Measurements from ENCODE around the gene PDE7B. TPM values are rescaled to one million over a fixed set of nuclear protein-coding genes. Genes with fewer than 3 reads are reported as not detected.
A peak's percentile ranks its signal among the peaks of the same experiment; 100 is the strongest.

Gene PDE7B
- total RNA-seq, 1 experiment from 2014 or later: not detected

DNA sequence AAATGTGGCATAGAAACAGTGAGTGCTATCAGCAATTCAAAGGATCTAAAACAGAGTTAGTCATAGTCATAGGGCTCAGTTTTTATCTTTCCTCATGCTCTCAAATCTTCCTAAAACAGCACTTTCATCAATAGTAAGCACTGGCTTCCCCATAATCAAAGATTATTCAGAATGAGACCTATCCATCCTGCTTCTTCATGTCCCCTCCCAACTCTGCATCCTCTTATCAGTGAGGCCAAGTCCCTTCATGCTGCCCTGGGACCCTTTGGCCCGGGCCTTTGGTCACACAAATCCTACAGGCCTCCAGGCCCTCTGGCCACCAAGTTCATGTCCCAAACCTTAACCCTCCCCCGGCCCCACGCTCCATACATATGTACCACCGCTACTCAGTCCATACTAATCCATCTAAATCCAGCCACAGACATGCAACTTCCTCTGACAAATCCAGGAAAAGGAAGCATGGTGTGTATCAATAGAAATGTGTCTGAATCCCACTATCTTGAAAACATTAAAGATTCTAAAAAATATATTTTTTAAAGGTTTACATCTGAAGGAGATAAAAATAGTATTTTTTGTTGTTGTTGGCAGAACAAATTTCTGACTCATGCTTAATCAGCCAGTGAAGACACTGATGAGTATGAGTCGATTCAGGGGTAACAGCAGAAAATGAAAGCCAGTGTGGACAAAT is 143.5 kb downstream of the PDE7B start:
- H4K20me1 ChIP-seq (ENCODE audit: low read length): no peaks in the 10 kb centered on the region
- DNase-seq: peak; percentile 62
- H3K27me3 ChIP-seq (ENCODE audit: low read length): no peaks in the 10 kb centered on the region
- peak overlapping the region; percentile 67 for H3K27ac ChIP-seq (ENCODE audit: low read length)
- peak overlapping the region; percentile 20 for H3K9ac ChIP-seq (ENCODE audit: low read length)
- no peak overlapping the region; the same call in 1 of the 2 replicates for H3K4me3 ChIP-seq (ENCODE audit: low read length)
- no TSS peak for BruUV-seq (replicated peaks)
- intact Hi-C loops (cut with micrococcal nuclease): no loop called here
- no peaks in the 10 kb centered on the region for H3K79me2 ChIP-seq (ENCODE audit: low read length)
- H3K9me3 ChIP-seq (ENCODE audit: low read length): no peaks in the 10 kb centered on the region
- no peaks in the 10 kb centered on the region for H3K36me3 ChIP-seq (ENCODE audit: low read depth, low read length)
- no peaks in the 10 kb centered on the region for H3F3A ChIP-seq (ENCODE audit: low read length, unreplicated experiment)
- peak overlapping the region; percentile 65 for H3K4me2 ChIP-seq (ENCODE audit: low read length)
- H3K4me1 ChIP-seq (ENCODE audit: insufficient read depth, low read length): peaks cover 25% of the 10 kb centered on the region
- TF ChIP-seq EZH2phosphoT487 (IDR thresholded peaks at IDR 0.05; ENCODE audit: borderline replicate concordance, low read length) (no peak), EZH2 (IDR thresholded peaks at IDR 0.05; ENCODE audit: low read length, unreplicated experiment) (no peak)
- TF ChIP-seq, protein P1, sequence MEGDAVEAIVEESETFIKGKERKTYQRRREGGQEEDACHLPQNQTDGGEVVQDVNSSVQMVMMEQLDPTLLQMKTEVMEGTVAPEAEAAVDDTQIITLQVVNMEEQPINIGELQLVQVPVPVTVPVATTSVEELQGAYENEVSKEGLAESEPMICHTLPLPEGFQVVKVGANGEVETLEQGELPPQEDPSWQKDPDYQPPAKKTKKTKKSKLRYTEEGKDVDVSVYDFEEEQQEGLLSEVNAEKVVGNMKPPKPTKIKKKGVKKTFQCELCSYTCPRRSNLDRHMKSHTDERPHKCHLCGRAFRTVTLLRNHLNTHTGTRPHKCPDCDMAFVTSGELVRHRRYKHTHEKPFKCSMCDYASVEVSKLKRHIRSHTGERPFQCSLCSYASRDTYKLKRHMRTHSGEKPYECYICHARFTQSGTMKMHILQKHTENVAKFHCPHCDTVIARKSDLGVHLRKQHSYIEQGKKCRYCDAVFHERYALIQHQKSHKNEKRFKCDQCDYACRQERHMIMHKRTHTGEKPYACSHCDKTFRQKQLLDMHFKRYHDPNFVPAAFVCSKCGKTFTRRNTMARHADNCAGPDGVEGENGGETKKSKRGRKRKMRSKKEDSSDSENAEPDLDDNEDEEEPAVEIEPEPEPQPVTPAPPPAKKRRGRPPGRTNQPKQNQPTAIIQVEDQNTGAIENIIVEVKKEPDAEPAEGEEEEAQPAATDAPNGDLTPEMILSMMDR (conservative IDR thresholded peaks at IDR 0.05; ENCODE audit: low read depth, low read length): no peak
- H3K9me2 ChIP-seq (replicated peaks; ENCODE audit: low read length): no peaks in the 10 kb centered on the region
- ChIA-PET POLR2A (ENCODE audit: unreplicated experiment) (no interaction called here), CTCF (interaction anchor here (0.6 kb wide), 1 partner anchor 232 kb away, joined by 3 read pairs; no protein-coding TSS in a partner anchor)
- peak; percentile 80 for ATAC-seq
- no peak overlapping the region for H2AFZ ChIP-seq (ENCODE audit: low read length)

DNA sequence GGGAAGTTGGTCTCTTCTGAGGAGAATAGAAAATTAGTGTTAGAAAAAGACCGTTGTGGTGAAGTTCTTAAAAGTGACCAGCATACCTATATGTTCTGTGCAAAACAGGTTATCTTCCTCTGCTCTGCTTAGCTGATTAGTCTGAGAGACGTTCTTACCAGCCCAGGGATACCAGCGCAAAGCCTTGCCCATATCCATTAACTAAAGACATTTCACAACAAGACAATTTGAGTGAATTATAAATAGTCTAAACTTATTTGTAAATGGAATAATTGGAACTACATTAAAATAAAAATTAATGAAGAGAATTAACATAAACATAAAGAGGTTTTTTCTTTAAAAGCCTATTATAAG is 144.0 kb downstream of the PDE7B start:
- ChIA-PET POLR2A (ENCODE audit: unreplicated experiment) (no interaction called here), CTCF (no interaction called here)
- no peak overlapping the region for H3K9ac ChIP-seq (ENCODE audit: low read length)
- no peaks in the 10 kb centered on the region for H4K20me1 ChIP-seq (ENCODE audit: low read length)
- H3K9me2 ChIP-seq (replicated peaks; ENCODE audit: low read length): no peaks in the 10 kb centered on the region
- peak overlapping the region; percentile 62 for H3K27ac ChIP-seq (ENCODE audit: low read length)
- intact Hi-C loops (cut with micrococcal nuclease): no loop called here
- H2AFZ ChIP-seq (ENCODE audit: low read length): no peak overlapping the region
- H3F3A ChIP-seq (ENCODE audit: low read length, unreplicated experiment): no peaks in the 10 kb centered on the region
- no peaks in the 10 kb centered on the region for H3K36me3 ChIP-seq (ENCODE audit: low read depth, low read length)
- TF ChIP-seq, protein P1 (conservative IDR thresholded peaks at IDR 0.05; ENCODE audit: low read depth, low read length): no peak
- no peak for TF ChIP-seq EZH2 (IDR thresholded peaks at IDR 0.05; ENCODE audit: low read length, unreplicated experiment)
- no peak for TF ChIP-seq EZH2phosphoT487 (IDR thresholded peaks at IDR 0.05; ENCODE audit: borderline replicate concordance, low read length)
- ATAC-seq (no peak), DNase-seq (no peak)
- H3K79me2 ChIP-seq (ENCODE audit: low read length): no peaks in the 10 kb centered on the region
- peaks cover 25% of the 10 kb centered on the region for H3K4me1 ChIP-seq (ENCODE audit: insufficient read depth, low read length)
- BruUV-seq (replicated peaks): no TSS peak
- H3K9me3 ChIP-seq (ENCODE audit: low read length): no peaks in the 10 kb centered on the region
- H3K4me3 ChIP-seq (ENCODE audit: low read length): no peak overlapping the region; the same call in 1 of the 2 replicates
- peak overlapping the region; percentile 65 for H3K4me2 ChIP-seq (ENCODE audit: low read length)
- no peaks in the 10 kb centered on the region for H3K27me3 ChIP-seq (ENCODE audit: low read length)

DNA sequence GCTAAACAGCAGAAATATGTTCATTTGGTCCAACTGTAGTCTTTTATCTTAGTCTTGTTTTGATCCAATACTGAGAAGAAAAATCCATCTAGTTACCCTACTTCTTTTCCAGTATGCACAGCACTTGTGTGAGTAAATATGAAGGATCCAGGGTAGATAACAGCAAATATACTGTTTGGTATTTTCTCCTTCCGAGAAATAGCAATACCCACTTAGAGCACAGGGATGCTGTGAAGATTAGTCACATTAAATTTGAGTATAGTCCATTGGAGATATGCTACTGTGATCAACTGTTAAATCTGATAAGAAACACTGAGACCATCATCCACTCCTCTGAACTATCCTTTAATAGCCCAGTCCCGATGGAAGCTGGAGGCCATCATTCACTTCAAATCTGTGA is 145.2 kb downstream of the PDE7B start:
- H3K4me3 ChIP-seq (ENCODE audit: low read length): no peak overlapping the region
- no peaks in the 10 kb centered on the region for H4K20me1 ChIP-seq (ENCODE audit: low read length)
- ChIA-PET POLR2A (ENCODE audit: unreplicated experiment) (no interaction called here), CTCF (no interaction called here)
- no peaks in the 10 kb centered on the region for H3K9me3 ChIP-seq (ENCODE audit: low read length)
- no peaks in the 10 kb centered on the region for H3F3A ChIP-seq (ENCODE audit: low read length, unreplicated experiment)
- no peak for DNase-seq
- no TSS peak for BruUV-seq (replicated peaks)
- no peak overlapping the region for H3K27ac ChIP-seq (ENCODE audit: low read length)
- H3K27me3 ChIP-seq (ENCODE audit: low read length): no peaks in the 10 kb centered on the region
- TF ChIP-seq EZH2 (IDR thresholded peaks at IDR 0.05; ENCODE audit: low read length, unreplicated experiment) (no peak), EZH2phosphoT487 (IDR thresholded peaks at IDR 0.05; ENCODE audit: borderline replicate concordance, low read length) (no peak)
- TF ChIP-seq, protein P1 (conservative IDR thresholded peaks at IDR 0.05; ENCODE audit: low read depth, low read length): no peak
- H3K9me2 ChIP-seq (replicated peaks; ENCODE audit: low read length): no peaks in the 10 kb centered on the region
- no peaks in the 10 kb centered on the region for H3K36me3 ChIP-seq (ENCODE audit: low read depth, low read length)
- intact Hi-C loops (cut with micrococcal nuclease): no loop called here
- H3K4me2 ChIP-seq (ENCODE audit: low read length): peak overlapping the region; percentile 29; the same call in 1 of the 2 replicates
- ATAC-seq: no peak
- no peak overlapping the region for H3K9ac ChIP-seq (ENCODE audit: low read length)
- H3K79me2 ChIP-seq (ENCODE audit: low read length): no peaks in the 10 kb centered on the region
- H3K4me1 ChIP-seq (ENCODE audit: insufficient read depth, low read length): peaks cover 25% of the 10 kb centered on the region
- no peak overlapping the region for H2AFZ ChIP-seq (ENCODE audit: low read length)
